HFF-Myc (cell line): ENCODE measurements around the gene ZNF519.

Experiments used
- DNase-seq: peaks from one replicate; pipeline ENCODE4 v3.0.0-alpha.2; 2011; ENCODE audit warnings: low read depth; ENCODE audit errors: extremely low read depth
- H3K4me3 ChIP-seq: replicated peaks from 2 replicates; pipeline ENCODE4 v1.5.1; 2011; ENCODE audit warnings: low read depth, mild to moderate bottlenecking, control low read depth, low read length
- TF ChIP-seq, protein P1 (sequence below): IDR thresholded peaks from 2 replicates; pipeline ENCODE4 v1.5.1; 2012; ENCODE audit warnings: mild to moderate bottlenecking, low read depth, low read length, control low read depth; ENCODE audit errors: missing control alignments

The ZNF519 gene

DNA sequence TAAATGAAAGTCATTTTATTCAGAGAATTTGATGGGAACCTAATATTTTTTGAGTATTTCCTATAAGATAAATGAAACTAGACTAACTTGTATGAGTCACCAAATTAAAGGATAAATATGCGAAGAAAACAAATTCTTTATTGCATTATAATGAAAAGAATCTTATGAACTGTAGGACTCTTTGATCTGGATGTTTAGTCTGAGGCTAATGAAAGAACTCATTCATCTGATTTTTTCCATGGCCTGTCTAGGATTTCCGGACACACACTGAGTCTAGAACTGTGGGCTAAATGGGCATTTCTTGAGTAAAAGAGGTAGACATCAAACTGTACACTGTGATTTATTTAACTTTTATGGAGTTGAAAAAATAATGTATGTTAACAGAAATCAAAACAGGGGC, 43.0 kb downstream of the ZNF519 start:
- no peak for DNase-seq
- TF ChIP-seq, protein P1, sequence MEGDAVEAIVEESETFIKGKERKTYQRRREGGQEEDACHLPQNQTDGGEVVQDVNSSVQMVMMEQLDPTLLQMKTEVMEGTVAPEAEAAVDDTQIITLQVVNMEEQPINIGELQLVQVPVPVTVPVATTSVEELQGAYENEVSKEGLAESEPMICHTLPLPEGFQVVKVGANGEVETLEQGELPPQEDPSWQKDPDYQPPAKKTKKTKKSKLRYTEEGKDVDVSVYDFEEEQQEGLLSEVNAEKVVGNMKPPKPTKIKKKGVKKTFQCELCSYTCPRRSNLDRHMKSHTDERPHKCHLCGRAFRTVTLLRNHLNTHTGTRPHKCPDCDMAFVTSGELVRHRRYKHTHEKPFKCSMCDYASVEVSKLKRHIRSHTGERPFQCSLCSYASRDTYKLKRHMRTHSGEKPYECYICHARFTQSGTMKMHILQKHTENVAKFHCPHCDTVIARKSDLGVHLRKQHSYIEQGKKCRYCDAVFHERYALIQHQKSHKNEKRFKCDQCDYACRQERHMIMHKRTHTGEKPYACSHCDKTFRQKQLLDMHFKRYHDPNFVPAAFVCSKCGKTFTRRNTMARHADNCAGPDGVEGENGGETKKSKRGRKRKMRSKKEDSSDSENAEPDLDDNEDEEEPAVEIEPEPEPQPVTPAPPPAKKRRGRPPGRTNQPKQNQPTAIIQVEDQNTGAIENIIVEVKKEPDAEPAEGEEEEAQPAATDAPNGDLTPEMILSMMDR, result no peak
- H3K4me3 ChIP-seq, result no peak overlapping the region

DNA sequence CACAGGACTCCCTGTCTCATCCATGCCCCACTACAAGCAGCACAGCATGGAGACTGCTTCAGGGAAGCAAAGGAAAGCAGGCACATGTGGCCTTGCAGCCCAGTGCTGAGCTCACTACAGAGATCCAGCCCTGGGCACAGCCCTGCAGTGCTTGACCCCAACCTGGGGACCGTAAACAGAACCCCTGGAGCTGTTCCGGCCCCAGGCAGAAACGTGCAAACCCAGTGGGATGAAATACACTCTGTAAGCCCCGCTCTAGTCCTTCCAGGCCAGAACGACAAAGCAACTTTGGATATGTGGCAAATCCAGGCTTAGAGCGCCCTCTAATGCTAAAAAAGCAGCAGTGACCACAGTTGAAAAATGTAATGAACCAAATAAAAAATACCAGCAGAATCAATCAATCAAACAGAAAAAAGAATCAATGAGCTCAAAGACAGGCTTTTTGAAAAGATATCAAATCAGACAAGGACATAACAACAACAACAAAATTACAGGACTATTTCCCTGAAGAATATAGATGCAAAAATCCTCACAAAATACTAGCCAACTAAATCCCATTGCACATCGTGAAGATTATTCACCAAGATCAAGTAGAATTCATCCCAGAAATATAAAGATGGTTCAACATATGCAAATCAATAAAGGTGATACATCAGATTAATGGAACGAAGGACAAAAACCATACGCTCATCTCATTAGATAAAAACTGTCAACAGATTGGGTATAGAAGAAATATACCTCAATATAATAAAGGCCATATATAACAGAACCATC, 45.6 kb downstream of the ZNF519 start:
- DNase-seq, result no peak
- TF ChIP-seq, protein P1, result peak; percentile 53
- H3K4me3 ChIP-seq, result no peak overlapping the region

DNA sequence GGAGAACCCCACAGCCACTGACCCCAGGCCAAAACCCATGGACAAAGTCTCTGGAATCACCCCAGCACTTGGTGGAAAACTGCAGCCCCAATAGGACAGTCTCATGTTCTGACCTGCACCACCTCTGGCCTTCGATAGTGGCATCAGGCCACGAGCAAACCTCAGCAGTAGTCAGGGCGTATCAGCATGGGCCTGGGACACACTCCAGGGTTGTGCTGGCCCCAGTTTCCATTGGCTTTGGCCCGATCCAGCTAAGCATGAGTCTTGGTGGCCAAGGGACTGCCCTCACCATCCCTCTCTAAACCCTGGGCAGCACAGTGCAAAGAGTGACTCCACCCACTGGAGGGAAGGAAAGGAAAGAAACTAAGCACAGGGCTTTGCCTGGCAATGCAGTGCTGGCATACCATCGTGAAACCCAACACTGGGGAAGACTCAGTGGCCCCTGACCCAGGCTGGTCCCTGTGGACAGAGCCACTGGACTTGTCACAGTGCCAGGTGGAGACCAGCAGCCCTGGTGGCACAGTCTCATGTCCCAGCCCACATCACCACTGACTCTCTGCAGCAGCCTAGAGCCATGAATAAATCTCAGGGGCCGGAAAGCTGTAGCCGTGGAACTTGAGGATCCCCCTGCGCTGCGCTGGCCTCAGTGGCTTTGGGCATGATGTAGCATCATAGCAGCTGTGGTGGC, 46.3 kb downstream of the ZNF519 start:
- DNase-seq, result no peak
- no peak overlapping the region for H3K4me3 ChIP-seq
- TF ChIP-seq, protein P1, result no peak

DNA sequence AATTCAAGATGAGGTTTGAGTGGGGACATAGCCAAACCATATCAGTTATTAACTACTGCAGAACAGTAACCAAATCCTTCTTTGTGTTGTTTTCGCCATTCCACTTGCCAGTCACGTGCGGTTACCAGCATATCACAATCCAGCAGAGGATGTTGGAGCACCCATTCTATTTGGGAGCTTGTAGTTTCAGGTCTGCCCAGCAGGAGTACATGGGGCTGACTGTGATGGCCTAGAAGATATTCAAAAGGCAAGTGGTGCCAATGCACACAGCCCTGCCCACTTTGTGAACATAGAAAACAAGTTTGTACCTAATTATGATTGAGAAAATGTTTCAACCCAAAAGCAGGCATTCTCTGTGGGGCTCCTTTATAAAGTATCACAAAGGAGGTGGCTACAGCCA, 57.0 kb downstream of the ZNF519 start:
- TF ChIP-seq, protein P1, result no peak
- no peak overlapping the region for H3K4me3 ChIP-seq
- DNase-seq, result no peak

DNA sequence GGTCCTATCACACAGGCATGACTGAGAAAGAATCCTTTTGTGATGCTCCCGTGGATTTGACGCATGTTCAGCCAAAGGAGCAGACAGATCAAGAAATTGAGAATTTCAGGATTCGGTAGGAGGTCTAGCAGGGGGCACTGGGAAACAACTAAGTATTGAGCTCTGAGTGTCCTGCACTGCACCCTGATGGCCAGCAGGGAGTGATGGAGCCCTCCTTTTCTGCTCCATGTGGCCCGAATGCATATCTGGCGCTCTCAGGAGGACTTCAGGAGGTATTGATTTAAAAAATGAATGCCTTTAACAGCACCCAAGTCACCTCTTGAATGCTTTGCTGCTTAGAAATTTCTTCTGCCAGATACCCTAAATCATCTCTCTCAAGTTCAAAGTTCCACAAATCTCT, 58.0 kb downstream of the ZNF519 start:
- DNase-seq, result no peak
- no peak overlapping the region for H3K4me3 ChIP-seq
- TF ChIP-seq, protein P1, result no peak

DNA sequence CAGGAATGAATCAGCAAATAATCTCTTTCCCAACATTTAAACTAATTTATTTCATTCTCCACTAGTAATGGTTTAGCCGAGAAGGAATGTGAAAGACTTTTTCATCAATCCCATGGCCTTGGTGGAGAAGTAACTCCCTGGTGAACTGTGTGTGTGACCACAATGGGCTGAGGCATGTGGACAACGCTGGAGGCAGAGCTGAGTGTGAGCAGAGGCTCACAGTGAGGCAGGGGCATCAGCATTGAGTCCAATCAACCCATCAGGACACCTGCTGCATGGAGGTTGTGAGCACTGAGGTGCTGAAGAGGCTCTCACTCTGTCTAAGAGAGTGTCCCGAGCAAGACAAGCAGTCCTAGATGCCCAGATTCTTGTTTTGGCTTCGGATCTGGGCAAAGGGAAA, 78.6 kb downstream of the ZNF519 start:
- TF ChIP-seq, protein P1, result no peak
- DNase-seq, result no peak
- no peak overlapping the region for H3K4me3 ChIP-seq
